SK-N-SH (cell line): ENCODE data around the gene GULP1. TPM values are rescaled to one million over a fixed set of nuclear protein-coding genes. Genes with fewer than 3 reads are reported as not detected.

Experiments used
- CTCF ChIA-PET: fragments of 300-600, 350-600 bp; formaldehyde crosslinking; extraction: SDS; loops from one replicate; lab custom pipeline; 2021; lab: Yijun Ruan, JAX
- POLR2A ChIA-PET: fragments of 350-600 bp; sonication (Branson Sonifier 250); formaldehyde crosslinking; extraction: SDS; loops from one replicate; lab custom pipeline; 2020; ENCODE audit warnings: antibody characterized with exemption, inconsistent platforms; lab: Yijun Ruan, JAX
- DNase-seq: peaks from one replicate; pipeline ENCODE4 v3.0.0; 2012
- H2AFZ ChIP-seq: fragments of 200-600 bp; sonication (generic); 2 replicates; pipeline ENCODE4 v1.8.1; 2016; ENCODE audit warnings: antibody characterized with exemption, mild to moderate bottlenecking, low read depth
- H3F3A ChIP-seq: fragments of 200-600 bp; sonication (generic); replicated peaks from 2 replicates; pipeline ENCODE3; 2016; ENCODE audit warnings: antibody characterized with exemption, mild to moderate bottlenecking; ENCODE audit not compliant: insufficient read depth
- H3K27ac ChIP-seq, 2 experiments: fragments of 200-500 bp in 1 of 2; fragments of 200-600 bp in 1 of 2; sonication (Bioruptor generic) in 1 of 2; sonication (generic), shearing (Covaris generic) in 1 of 2; 2 replicates each; pipeline versions ENCODE4 v1.5.1 to v1.6.1; 2014 to 2016; ENCODE audit warnings: low read depth in 2 of 2, inconsistent platforms in 1 of 2, low read length in 1 of 2, mild to moderate bottlenecking in 1 of 2, mixed read lengths in 1 of 2
- H3K27me3 ChIP-seq: fragments of 200-600 bp; sonication (generic), shearing (Covaris generic); 2 replicates; pipeline ENCODE4 v1.6.1; 2016; ENCODE audit warnings: mixed run types; ENCODE audit not compliant: insufficient read depth
- H3K36me3 ChIP-seq, 2 experiments: fragments of 200-500 bp in 1 of 2; fragments of 200-600 bp in 1 of 2; sonication (Bioruptor generic) in 1 of 2; sonication (generic) in 1 of 2; replicated peaks in 1 of 2; 2 replicates each; pipeline versions ENCODE3 to v1.5.1; 2014 to 2016; ENCODE audit warnings: low read length in 1 of 2, mild to moderate bottlenecking in 1 of 2; ENCODE audit not compliant: insufficient read depth in 2 of 2, control insufficient read depth in 1 of 2
- H3K4me1 ChIP-seq, 2 experiments: fragments of 200-500 bp in 1 of 2; fragments of 200-600 bp in 1 of 2; sonication (Bioruptor generic) in 1 of 2; sonication (generic), shearing (Covaris generic) in 1 of 2; 2 replicates each; pipeline versions ENCODE4 v1.5.1 to v1.6.1; 2014 to 2016; ENCODE audit warnings: low read depth in 1 of 2, low read length in 1 of 2, mixed run types in 1 of 2; ENCODE audit not compliant: insufficient read depth in 2 of 2, control insufficient read depth in 1 of 2
- H3K4me2 ChIP-seq: fragments of 200-600 bp; sonication (generic), shearing (Covaris generic); 2 replicates; pipeline ENCODE4 v1.6.1; 2017; ENCODE audit warnings: mixed run types
- H3K4me3 ChIP-seq, 2 experiments: fragments of 200-500 bp in 1 of 2; fragments of 200-600 bp in 1 of 2; sonication (Bioruptor generic) in 1 of 2; sonication (generic), shearing (Covaris generic) in 1 of 2; 2 replicates each; pipeline versions ENCODE4 v1.5.1 to v1.8.1; 2014 to 2016; ENCODE audit warnings: low read depth in 2 of 2, inconsistent platforms in 1 of 2, low read length in 1 of 2, mild to moderate bottlenecking in 1 of 2, mixed read lengths in 1 of 2, moderate library complexity in 1 of 2
- H3K79me2 ChIP-seq: fragments of 200-600 bp; sonication (generic); 2 replicates; pipeline ENCODE4 v1.8.1; 2017; ENCODE audit warnings: mild to moderate bottlenecking; ENCODE audit not compliant: insufficient read depth
- H3K9ac ChIP-seq: fragments of 200-600 bp; sonication (generic); 2 replicates; pipeline ENCODE4 v1.6.1; 2017; ENCODE audit warnings: mixed run types
- H3K9me2 ChIP-seq: fragments of 200-600 bp; sonication (generic); 2 replicates; pipeline ENCODE4 v1.6.1; 2017; ENCODE audit warnings: mixed run types
- H3K9me3 ChIP-seq: fragments of 200-600 bp; sonication (generic); 2 replicates; pipeline ENCODE4 v1.6.1; 2017; ENCODE audit warnings: mixed run types, mild to moderate bottlenecking, moderate library complexity
- H4K20me1 ChIP-seq: fragments of 200-600 bp; sonication (generic); 2 replicates; pipeline ENCODE4 v1.6.1; 2017; ENCODE audit warnings: mild to moderate bottlenecking, mixed run types; ENCODE audit not compliant: insufficient read depth
- CHD2 ChIP-seq: fragments of 150-350 bp; IDR thresholded peaks from 2 replicates; pipeline ENCODE4 v1.6.1; 2018; ENCODE audit warnings: low read length; ENCODE audit not compliant: partially characterized antibody
- CTCF ChIP-seq: fragments of 200-600 bp; sonication (generic); IDR thresholded peaks from 2 replicates; pipeline ENCODE4 v1.6.1; 2017; ENCODE audit warnings: antibody characterized with exemption, mild to moderate bottlenecking, moderate library complexity
- ELF1 ChIP-seq: IDR thresholded peaks from 2 replicates; pipeline ENCODE4 v1.4.0; 2012
- EZH2phosphoT487 ChIP-seq: fragments of 200-600 bp; sonication (generic); IDR thresholded peaks from 2 replicates; pipeline ENCODE4 v1.6.1; 2017; ENCODE audit warnings: low read depth, mixed run types, mild to moderate bottlenecking, antibody characterized with exemption, moderate library complexity, borderline replicate concordance
- GABPA ChIP-seq: IDR thresholded peaks from 2 replicates; pipeline ENCODE4 v1.4.0; 2012; ENCODE audit warnings: low read depth, mild to moderate bottlenecking
- JUND ChIP-seq: IDR thresholded peaks from 2 replicates; pipeline ENCODE4 v1.4.0; 2012
- MAX ChIP-seq: IDR thresholded peaks from 2 replicates; pipeline ENCODE4 v1.4.0; 2012; ENCODE audit warnings: low read depth
- MXI1 ChIP-seq: IDR thresholded peaks from 2 replicates; pipeline ENCODE4 v1.6.1; 2012; ENCODE audit warnings: mild to moderate bottlenecking, low read depth, low read length, improper control_type of control experiment
- POLR2AphosphoS5 ChIP-seq: IDR thresholded peaks from 2 replicates; pipeline ENCODE4 v1.6.1; 2012; ENCODE audit warnings: low read depth, low read length
- RAD21 ChIP-seq: IDR thresholded peaks from 2 replicates; pipeline ENCODE4 v1.6.1; 2012; ENCODE audit warnings: mild to moderate bottlenecking, low read length
- REST ChIP-seq: IDR thresholded peaks from 2 replicates; pipeline ENCODE4 v1.6.1; 2012; ENCODE audit warnings: mild to moderate bottlenecking, low read depth, low read length, moderate library complexity
- SMC3 ChIP-seq: IDR thresholded peaks from 2 replicates; pipeline ENCODE4 v1.6.1; 2012; ENCODE audit warnings: low read depth, low read length, improper control_type of control experiment
- TAF1 ChIP-seq: IDR thresholded peaks from 2 replicates; pipeline ENCODE4 v1.6.1; 2012; ENCODE audit warnings: low read depth, mild to moderate bottlenecking, low read length, moderate library complexity, borderline replicate concordance
- TCF12 ChIP-seq: IDR thresholded peaks from 2 replicates; pipeline ENCODE4 v1.4.0; 2012
- TEAD4 ChIP-seq: IDR thresholded peaks from 2 replicates; pipeline ENCODE4 v1.4.0; 2012; ENCODE audit warnings: mild to moderate bottlenecking, borderline replicate concordance; ENCODE audit not compliant: insufficient read depth
- YY1 ChIP-seq: IDR thresholded peaks from 2 replicates; pipeline ENCODE4 v1.4.0; 2012; ENCODE audit warnings: low read depth, mild to moderate bottlenecking
- WGBS: methylation state at CpG from one replicate; pipeline ENCODE4 v1.1.6; 2017; ENCODE audit warnings: low lambda C conversion rate; 5-methylcytosine and 5-hydroxymethylcytosine counted together
- polyA plus RNA-seq, 3 experiments: library from polyadenylated mRNA; depleted of rRNA; stranded (reverse); fragments of >200 nt; gene quantifications; 2 replicates each; pipeline ENCODE4 v1.2.3, GENCODE V29; 2012

Gene GULP1
- polyA plus RNA-seq, 1 of the 3 experiments (the other 2 are of a cell fraction), result 33.8 TPM

GRCh38 chr2:188511346-188511745 lies 219.7 kb downstream of the GULP1 start:
- H3K9me2 ChIP-seq, result no peaks in the 10 kb centered on the region
- peaks cover 11% of the 10 kb centered on the region for H3F3A ChIP-seq
- peak overlapping the region in 1 of 2 experiments; percentile 81; a peak in 2 of 4 replicates for H3K27ac ChIP-seq
- ChIA-PET POLR2A (no interaction called here), CTCF (interaction anchor here (0.7 to 3.1 kb wide), 12 partner anchors 71 to 1052 kb away, joined by 3 to 36 read pairs (median 3); partner anchors contain the start of gene GULP1)
- no peak overlapping the region for H2AFZ ChIP-seq
- peaks cover 3 to 9% of the 10 kb centered on the region in 2 experiments; a peak in 3 of 4 replicates for H3K4me1 ChIP-seq
- no peaks in the 10 kb centered on the region for H3K9me3 ChIP-seq
- no peaks in the 10 kb centered on the region for H4K20me1 ChIP-seq
- no peaks in the 10 kb centered on the region for H3K27me3 ChIP-seq
- no peak overlapping the region for H3K4me3 ChIP-seq
- no peaks in the 10 kb centered on the region for H3K79me2 ChIP-seq
- no peak overlapping the region for H3K9ac ChIP-seq
- DNase-seq, result no peak
- WGBS, result 80% methylated on average over 2 of the region's 2 CpGs
- no peak overlapping the region for H3K4me2 ChIP-seq
- TF ChIP-seq GABPA (no peak), MAX (no peak), EZH2phosphoT487 (no peak), POLR2AphosphoS5 (no peak), REST (no peak), JUND (no peak), TEAD4 (no peak), TCF12 (no peak), MXI1 (no peak), TAF1 (no peak), CHD2 (no peak), ELF1 (no peak)
- peaks cover 0 to 4% of the 10 kb centered on the region in 2 experiments for H3K36me3 ChIP-seq

GRCh38 chr2:188512456-188512855 lies 220.8 kb downstream of the GULP1 start:
- H3K4me1 ChIP-seq, result peaks cover 3 to 15% of the 10 kb centered on the region in 2 experiments; a peak in 3 of 4 replicates
- TF ChIP-seq CTCF (peak; percentile 84), YY1 (peak; percentile 12; the same call in 1 of the 2 replicates), RAD21 (peak; percentile 96), SMC3 (peak; percentile 65), ELF1 (no peak)
- no peaks in the 10 kb centered on the region for H4K20me1 ChIP-seq
- WGBS, result 4% methylated on average over 2 of the region's 2 CpGs
- CTCF ChIA-PET, result interaction anchor here (0.6 to 3.1 kb wide), 24 partner anchors 10 to 1013 kb away, joined by 3 to 36 read pairs (median 3); partner anchors contain the start of gene GULP1
- no peak overlapping the region; the same call in 1 of the 2 replicates for H2AFZ ChIP-seq
- POLR2A ChIA-PET, result no interaction called here
- H3K27me3 ChIP-seq, result no peaks in the 10 kb centered on the region
- peaks cover 11% of the 10 kb centered on the region for H3F3A ChIP-seq
- H3K4me3 ChIP-seq, result peak overlapping the region in 1 of 2 experiments; percentile 0; a peak in 1 of 4 replicates
- H3K36me3 ChIP-seq, result peaks cover 0 to 4% of the 10 kb centered on the region in 2 experiments
- H3K4me2 ChIP-seq, result no peak overlapping the region
- H3K27ac ChIP-seq, result peak overlapping the region in 1 of 2 experiments; percentile 81; a peak in 2 of 4 replicates
- no peaks in the 10 kb centered on the region for H3K9me3 ChIP-seq
- H3K9me2 ChIP-seq, result no peaks in the 10 kb centered on the region
- no peak overlapping the region for H3K9ac ChIP-seq
- peak; percentile 14 for DNase-seq
- H3K79me2 ChIP-seq, result peaks cover 4% of the 10 kb centered on the region; the same call in 1 of the 2 replicates
